Neural progenitor cell (in vitro differentiated cells): ENCODE results near the gene RNF31. TPM values are rescaled to one million over a fixed set of nuclear protein-coding genes. Genes with fewer than 3 reads are reported as not detected.
A peak's percentile ranks its signal among the peaks of the same experiment; 100 is the strongest.

ENCODE experiments used
- DNase-seq: peaks from one replicate; pipeline ENCODE4 v3.0.0-alpha.2; 2016; ENCODE audit warnings: low spot score
- H2AFZ ChIP-seq: fragments of 200-600 bp; sonication (generic); replicated peaks from 2 replicates; pipeline ENCODE4 v1.6.1; 2016; ENCODE audit warnings: antibody characterized with exemption
- H3F3A ChIP-seq: fragments of 200-600 bp; sonication (generic); 2 replicates; pipeline ENCODE4 v1.6.1; 2016; ENCODE audit warnings: antibody characterized with exemption, low read depth
- H3K27ac ChIP-seq: fragments of 200-600 bp; sonication (generic); 2 replicates; pipeline ENCODE4 v1.5.1; 2016; ENCODE audit warnings: mild to moderate bottlenecking
- H3K27me3 ChIP-seq: fragments of 200-600 bp; sonication (generic); 2 replicates; pipeline ENCODE4 v1.6.1; 2016; ENCODE audit warnings: mild to moderate bottlenecking, moderate library complexity
- H3K36me3 ChIP-seq: fragments of 200-600 bp; sonication (generic); 2 replicates; pipeline ENCODE4 v1.5.1; 2016
- H3K4me1 ChIP-seq: fragments of 200-600 bp; sonication (generic); 2 replicates; pipeline ENCODE4 v1.6.1; 2016; ENCODE audit warnings: mixed run types
- H3K4me2 ChIP-seq: fragments of 200-600 bp; sonication (generic); 2 replicates; pipeline ENCODE4 v1.6.1; 2016
- H3K4me3 ChIP-seq: fragments of 200-600 bp; sonication (generic); 2 replicates; pipeline ENCODE4 v1.5.1; 2016
- H3K79me2 ChIP-seq: fragments of 200-600 bp; sonication (generic); 2 replicates; pipeline ENCODE4 v1.6.1; 2016; ENCODE audit warnings: low read depth
- H3K9ac ChIP-seq: fragments of 200-600 bp; sonication (generic); 2 replicates; pipeline ENCODE4 v1.6.1; 2016
- H3K9me3 ChIP-seq: fragments of 200-600 bp; sonication (generic); 2 replicates; pipeline ENCODE4 v1.5.1; 2016; ENCODE audit warnings: low read depth
- H4K20me1 ChIP-seq: fragments of 200-600 bp; sonication (generic); 2 replicates; pipeline ENCODE4 v1.6.1; 2016; ENCODE audit warnings: low read depth
- H3K27ac Mint-ChIP-seq: 3 replicates; pipeline ENCODE4 v1.8.0; 2021; ENCODE audit warnings: mixed read lengths
- H3K27me3 Mint-ChIP-seq: 2 replicates; pipeline ENCODE4 v1.8.0; 2022; ENCODE audit warnings: low read depth, mild to moderate bottlenecking, inconsistent platforms, moderate library complexity, mixed read lengths; ENCODE audit not compliant: insufficient read depth
- H3K36me3 Mint-ChIP-seq: 3 replicates; pipeline ENCODE4 v1.8.0; 2021; ENCODE audit warnings: mixed read lengths
- H3K4me1 Mint-ChIP-seq: 3 replicates; pipeline ENCODE4 v1.8.0; 2021; ENCODE audit warnings: mixed read lengths
- H3K4me3 Mint-ChIP-seq: 3 replicates; pipeline ENCODE4 v1.8.0; 2021; ENCODE audit warnings: mild to moderate bottlenecking, moderate library complexity, mixed read lengths
- H3K9me3 Mint-ChIP-seq: 3 replicates; pipeline ENCODE4 v1.8.0; 2020; ENCODE audit warnings: mixed read lengths
- CTCF ChIP-seq: fragments of 200-600 bp; sonication (generic); IDR thresholded peaks from 2 replicates; pipeline ENCODE4 v1.5.1; 2017; ENCODE audit warnings: antibody characterized with exemption, mild to moderate bottlenecking
- EZH2 ChIP-seq: fragments of 200-600 bp; sonication (generic); IDR thresholded peaks from 2 replicates; pipeline ENCODE4 v1.6.1; 2017; ENCODE audit warnings: antibody characterized with exemption, mild to moderate bottlenecking, moderate library complexity
- EZH2phosphoT487 ChIP-seq: fragments of 200-600 bp; sonication (generic); IDR thresholded peaks from 2 replicates; pipeline ENCODE4 v1.6.1; 2017; ENCODE audit warnings: antibody characterized with exemption
- total RNA-seq: library from RNA; depleted of rRNA; stranded (reverse); fragments of >200 nt; gene quantifications from 2 replicates; pipeline ENCODE4 v1.2.3, GENCODE V29; 2015; ENCODE audit warnings: low replicate concordance

Gene RNF31
- total RNA-seq, 1 donor from 2014 or later: 28.8 TPM

- no peak overlapping the region for H3K27ac ChIP-seq
- H3K36me3 ChIP-seq: no peaks in the 10 kb centered on the region
- Mint-ChIP-seq H3K4me3 (peak overlapping the region; percentile 27), H3K9me3 (no peaks in the 10 kb centered on the region), H3K4me1 (peaks cover 13% of the 10 kb centered on the region), H3K36me3 (peaks cover 4% of the 10 kb centered on the region), H3K27ac (peak overlapping the region; percentile 13), H3K27me3 (peaks cover 7% of the 10 kb centered on the region)
- peaks cover 20% of the 10 kb centered on the region for H3F3A ChIP-seq
- no peaks in the 10 kb centered on the region for H3K79me2 ChIP-seq
- no peak overlapping the region for H3K4me3 ChIP-seq
- TF ChIP-seq EZH2phosphoT487 (no peak), CTCF (no peak), EZH2 (no peak)
- DNase-seq: no peak
- peaks cover 9% of the 10 kb centered on the region for H3K27me3 ChIP-seq
- no peaks in the 10 kb centered on the region for H4K20me1 ChIP-seq
- no peaks in the 10 kb centered on the region for H3K9me3 ChIP-seq
- no peak overlapping the region for H3K4me2 ChIP-seq
- H3K4me1 ChIP-seq: peaks cover 6% of the 10 kb centered on the region
- H2AFZ ChIP-seq: no peak overlapping the region
- no peak overlapping the region for H3K9ac ChIP-seq
Measured at GRCh38 chr14:24132061-24132685, 15.1 kb upstream of the RNF31 start.

- DNase-seq: no peak
- Histone ChIP-seq H3F3A (peaks cover 28% of the 10 kb centered on the region), H2AFZ (no peak overlapping the region), H3K9ac (no peak overlapping the region), H3K27me3 (peaks cover 9% of the 10 kb centered on the region), H3K27ac (no peak overlapping the region), H3K4me3 (no peak overlapping the region), H3K79me2 (no peaks in the 10 kb centered on the region), H4K20me1 (no peaks in the 10 kb centered on the region), H3K36me3 (no peaks in the 10 kb centered on the region), H3K4me2 (no peak overlapping the region), H3K9me3 (no peaks in the 10 kb centered on the region), H3K4me1 (peaks cover 6% of the 10 kb centered on the region)
- Mint-ChIP-seq H3K27me3 (peaks cover 7% of the 10 kb centered on the region), H3K9me3 (no peaks in the 10 kb centered on the region), H3K4me1 (peaks cover 13% of the 10 kb centered on the region), H3K4me3 (no peak overlapping the region), H3K27ac (no peak overlapping the region), H3K36me3 (peaks cover 7% of the 10 kb centered on the region)
- no peak for TF ChIP-seq CTCF
- no peak for TF ChIP-seq EZH2
- TF ChIP-seq EZH2phosphoT487: no peak
Measured at GRCh38 chr14:24132976-24133375, 14.3 kb upstream of the RNF31 start.

GRCh38 chr14:24133735-24134134 lies 13.6 kb upstream of the RNF31 start:
- Histone ChIP-seq H2AFZ (no peak overlapping the region), H3K27ac (no peak overlapping the region), H3K4me2 (no peak overlapping the region), H3F3A (peaks cover 35% of the 10 kb centered on the region), H3K9me3 (no peaks in the 10 kb centered on the region), H3K4me1 (peaks cover 6% of the 10 kb centered on the region), H3K79me2 (no peaks in the 10 kb centered on the region), H3K4me3 (no peak overlapping the region), H3K27me3 (peaks cover 9% of the 10 kb centered on the region), H3K9ac (no peak overlapping the region), H3K36me3 (no peaks in the 10 kb centered on the region), H4K20me1 (peaks cover 4% of the 10 kb centered on the region)
- Mint-ChIP-seq H3K4me1 (peaks cover 14% of the 10 kb centered on the region), H3K27me3 (peaks cover 7% of the 10 kb centered on the region), H3K4me3 (no peak overlapping the region), H3K9me3 (no peaks in the 10 kb centered on the region), H3K27ac (no peak overlapping the region), H3K36me3 (peaks cover 14% of the 10 kb centered on the region)
- DNase-seq: no peak
- no peak for TF ChIP-seq CTCF
- no peak for TF ChIP-seq EZH2
- TF ChIP-seq EZH2phosphoT487: no peak
